DMS 273 (cell line): ENCODE data around the gene LARP1.
"Not testable (repeated sequence)": the region's sequence is repeated elsewhere in the genome, so short reads cannot be mapped to it uniquely, and the experiment has no call there.

Source experiments
- DNase-seq: peaks from one replicate; lab custom pipeline; 2025; ENCODE audit not compliant: unreplicated experiment; lab: John Stamatoyannopoulos, UW

Gene LARP1

DNA sequence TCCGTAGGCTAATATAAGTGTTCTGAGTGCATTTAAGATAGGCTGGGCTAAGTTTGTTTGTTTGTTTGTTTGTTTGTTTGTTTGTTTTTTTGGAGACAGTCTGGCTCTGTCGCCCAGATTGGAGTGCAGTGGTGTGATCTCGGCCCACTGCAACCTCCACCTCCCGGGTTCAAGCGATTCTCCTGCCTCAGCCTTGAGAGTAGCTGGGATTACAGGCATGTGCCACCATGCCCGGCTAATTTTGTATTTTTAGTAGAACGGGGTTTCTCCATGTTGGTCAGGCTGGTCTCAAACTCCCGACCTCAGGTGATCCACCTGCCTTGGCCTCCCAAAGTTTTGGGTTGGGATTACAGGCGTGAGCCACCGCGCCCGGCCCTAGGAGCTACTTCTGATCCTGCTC lies 4.7 kb downstream of the LARP1 start:
- DNase-seq = not testable (repeated sequence)

DNA sequence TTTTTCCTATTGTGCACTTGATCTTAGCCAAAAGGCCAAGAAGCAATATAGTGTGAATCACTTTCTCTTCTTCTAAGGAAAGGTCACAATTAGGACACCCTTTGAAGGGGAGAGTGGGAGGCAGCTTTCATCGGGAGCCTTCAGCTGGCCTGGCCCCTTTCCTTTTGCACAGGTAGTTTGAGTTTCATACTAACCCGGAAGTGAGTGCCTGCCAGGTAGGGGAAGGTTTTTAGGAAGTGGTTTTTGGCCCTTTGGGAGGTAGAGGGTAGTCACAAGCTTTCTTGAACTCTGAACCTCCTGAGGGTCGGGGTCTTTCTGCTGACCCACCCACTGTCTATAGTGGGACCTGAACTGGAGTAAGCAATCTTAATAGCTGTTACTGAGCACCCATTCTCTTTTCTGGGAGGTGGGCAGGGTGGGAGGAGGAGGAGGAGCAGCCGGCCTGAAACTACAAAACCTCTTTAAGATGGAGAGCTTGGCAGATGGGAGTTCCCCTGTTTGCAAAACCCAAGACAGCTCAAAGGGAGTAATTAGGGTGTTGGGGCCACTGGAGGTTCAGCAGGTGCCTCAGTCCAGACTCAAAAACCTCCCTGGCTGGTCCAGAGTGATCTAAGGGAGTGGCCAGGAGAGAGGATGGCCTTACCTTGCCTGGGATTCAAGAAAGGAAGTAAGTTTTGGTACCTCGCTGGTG lies 6.0 kb downstream of the LARP1 start:
- DNase-seq = no peak

DNA sequence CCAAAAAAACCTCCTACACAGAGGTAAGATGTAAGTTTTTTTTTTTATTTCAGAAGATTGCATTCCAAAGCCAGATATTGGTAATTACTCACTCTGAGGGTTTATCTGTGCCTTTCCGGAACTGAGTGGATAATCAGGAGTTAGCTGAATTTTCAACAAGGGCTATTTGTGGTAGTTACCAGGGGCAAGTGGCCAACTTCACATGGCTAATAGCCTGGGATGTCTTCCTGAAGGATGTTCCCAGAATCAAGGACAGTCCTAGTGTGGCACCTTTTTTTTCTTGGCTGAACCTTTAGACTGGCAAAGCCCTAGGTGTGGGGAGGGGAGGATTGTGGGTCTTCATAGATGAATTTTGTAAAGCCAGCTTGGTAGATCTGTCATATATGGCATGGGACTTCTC lies 7.1 kb downstream of the LARP1 start:
- no peak for DNase-seq

DNA sequence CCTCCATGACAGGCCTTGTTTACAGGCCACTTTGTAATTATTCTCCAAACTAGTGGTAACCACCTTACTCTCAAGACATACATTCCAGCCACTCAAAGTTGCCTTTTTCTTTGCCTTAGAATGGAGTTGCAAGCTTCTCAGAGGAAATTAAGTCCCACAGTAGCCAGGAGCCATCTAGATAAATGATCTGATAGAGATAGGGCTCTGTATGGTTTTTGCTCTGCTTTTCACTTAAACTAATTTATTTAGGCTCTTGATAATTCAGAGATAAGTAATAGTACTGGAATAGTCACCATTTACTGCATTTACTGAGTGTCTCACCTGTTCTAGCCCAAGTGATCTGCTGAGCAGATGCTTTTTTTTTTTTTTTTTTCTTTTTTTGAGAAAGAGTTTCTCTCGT lies 7.5 kb downstream of the LARP1 start:
- DNase-seq = no peak

DNA sequence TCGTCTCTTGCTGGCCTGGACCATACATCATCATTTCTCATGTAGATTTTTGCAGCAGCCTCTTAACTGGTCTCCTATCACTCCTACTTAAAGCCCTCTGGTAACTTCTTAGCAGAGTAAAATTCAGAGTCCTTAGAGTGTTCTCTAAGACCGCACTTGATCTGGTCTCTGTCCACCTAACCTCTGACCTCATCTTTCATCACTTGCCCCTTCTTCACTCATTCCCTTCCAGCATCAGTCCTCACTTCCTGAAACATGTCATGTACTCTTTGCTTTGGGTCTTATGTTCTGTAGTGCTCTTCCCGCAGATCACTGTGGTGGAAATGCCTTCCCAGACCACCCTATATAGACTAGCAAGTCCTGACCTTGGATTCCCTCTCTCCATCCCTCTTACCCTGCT lies 9.8 kb downstream of the LARP1 start:
- DNase-seq = no peak

DNA sequence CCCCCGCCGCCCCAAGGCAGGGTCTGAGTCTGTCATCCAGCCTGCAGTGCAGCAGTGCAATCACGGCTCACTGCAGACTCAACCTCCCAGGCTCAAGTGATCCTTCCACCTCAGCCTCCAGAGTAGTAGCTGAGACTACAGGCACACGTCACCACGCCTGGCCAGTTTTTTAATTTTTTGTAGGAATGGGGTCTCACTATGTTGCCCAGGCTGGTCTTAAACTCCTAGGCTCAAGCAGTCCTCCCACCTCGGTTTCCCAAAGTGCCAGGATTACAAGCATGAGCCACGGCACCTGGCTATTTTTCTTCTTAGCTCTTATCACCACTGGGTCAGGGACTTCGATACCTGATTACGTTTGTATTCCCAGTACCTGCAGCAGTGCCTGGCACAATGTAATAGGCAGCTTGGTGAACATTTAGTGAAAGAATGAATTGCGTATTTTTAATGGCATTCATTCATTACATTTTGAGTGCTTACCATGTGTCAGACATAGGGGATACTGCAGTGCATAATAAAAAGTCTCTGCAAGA lies 10.3 kb downstream of the LARP1 start:
- DNase-seq = no peak

DNA sequence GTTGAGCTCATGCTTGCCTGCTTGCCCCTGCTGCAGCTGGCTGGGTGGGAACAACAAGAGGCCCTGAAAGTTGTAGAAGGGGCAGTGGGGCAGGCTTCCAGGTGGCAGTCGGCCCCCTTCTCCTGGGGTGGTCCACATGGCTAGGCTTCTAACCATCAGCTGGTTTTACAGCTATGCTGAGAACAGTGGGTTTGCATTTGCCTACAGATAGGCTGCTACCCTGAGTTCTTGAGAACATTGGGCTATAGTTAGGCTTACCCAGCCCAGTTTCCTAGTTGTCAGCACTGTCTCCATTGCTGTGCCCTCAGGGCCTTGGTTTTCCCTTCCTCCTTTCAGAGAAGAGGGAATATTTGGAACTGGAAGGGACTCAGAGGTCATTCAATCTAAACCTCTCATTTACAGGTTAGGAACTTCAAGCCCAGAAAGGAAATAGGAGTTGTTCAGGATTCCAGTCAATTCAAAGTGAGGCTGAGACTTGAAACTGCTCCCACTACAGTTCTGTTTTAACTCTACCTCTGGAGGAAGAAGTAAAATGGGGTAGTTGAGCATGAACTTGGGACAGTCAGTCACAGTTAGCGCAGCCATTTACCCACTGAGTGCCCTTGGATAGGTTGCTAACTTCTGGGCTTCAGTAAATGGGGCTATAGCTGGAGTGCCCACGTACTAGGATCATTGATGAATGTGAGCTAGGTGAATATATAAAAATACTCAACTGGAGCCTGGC lies 11.5 kb downstream of the LARP1 start:
- no peak for DNase-seq

DNA sequence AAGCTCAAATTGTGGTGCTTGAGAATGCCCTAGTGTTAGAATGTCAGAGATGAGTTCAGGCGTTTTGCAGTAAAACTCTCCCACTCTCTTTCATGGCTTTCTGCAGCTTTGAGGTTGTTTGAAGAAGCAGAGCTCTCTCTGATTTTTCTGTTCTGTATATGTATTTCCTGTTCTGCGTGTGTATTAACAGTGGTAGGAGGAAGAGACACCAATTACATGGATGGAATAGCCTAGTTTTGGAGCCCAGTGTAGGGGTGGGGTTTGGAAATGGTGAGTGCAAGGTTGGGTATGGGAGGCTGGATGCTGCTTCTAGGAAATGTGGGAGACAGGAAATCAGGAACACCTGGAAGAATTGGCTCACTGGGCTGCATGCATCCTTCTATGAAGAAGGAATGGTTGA lies 12.4 kb downstream of the LARP1 start:
- no peak for DNase-seq

DNA sequence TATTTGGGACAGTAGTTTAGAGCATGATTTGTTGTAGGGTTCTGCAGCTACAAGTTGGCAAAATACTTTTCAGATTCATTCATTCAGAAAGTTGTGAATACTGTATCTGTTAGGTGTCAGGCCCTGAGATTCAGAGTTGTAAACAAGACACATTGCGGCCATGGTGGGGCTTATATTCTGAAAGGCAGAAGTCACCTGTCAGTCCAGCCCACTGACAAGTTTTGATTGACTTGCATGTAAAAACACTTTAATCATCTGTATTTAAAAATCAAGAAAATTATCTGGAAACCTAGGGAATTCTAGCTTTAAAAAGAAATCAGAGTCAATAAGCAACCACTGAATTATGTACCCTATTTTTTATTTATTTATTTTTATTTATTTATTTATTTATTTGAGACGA lies 13.0 kb downstream of the LARP1 start:
- no peak for DNase-seq

DNA sequence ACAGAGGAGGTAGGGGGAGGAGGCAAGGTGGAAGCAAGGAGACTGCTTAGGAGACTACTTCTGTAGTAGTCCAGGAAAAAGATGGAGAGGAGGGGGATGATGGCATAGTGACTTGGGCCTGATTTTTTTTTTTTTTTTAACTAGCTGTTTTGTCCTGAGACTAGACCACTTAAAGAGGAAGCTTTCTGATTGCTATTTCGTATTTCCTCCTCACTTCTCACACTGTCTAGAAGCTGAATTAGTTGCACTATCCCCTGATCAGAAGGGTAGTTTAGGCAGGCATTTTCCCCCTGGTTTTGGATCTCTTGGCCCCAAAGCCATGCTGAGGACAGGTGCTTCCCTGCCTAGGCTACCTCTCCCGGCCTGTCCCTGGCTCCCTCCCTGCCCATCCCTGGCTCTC lies 14.9 kb downstream of the LARP1 start:
- no peak for DNase-seq

DNA sequence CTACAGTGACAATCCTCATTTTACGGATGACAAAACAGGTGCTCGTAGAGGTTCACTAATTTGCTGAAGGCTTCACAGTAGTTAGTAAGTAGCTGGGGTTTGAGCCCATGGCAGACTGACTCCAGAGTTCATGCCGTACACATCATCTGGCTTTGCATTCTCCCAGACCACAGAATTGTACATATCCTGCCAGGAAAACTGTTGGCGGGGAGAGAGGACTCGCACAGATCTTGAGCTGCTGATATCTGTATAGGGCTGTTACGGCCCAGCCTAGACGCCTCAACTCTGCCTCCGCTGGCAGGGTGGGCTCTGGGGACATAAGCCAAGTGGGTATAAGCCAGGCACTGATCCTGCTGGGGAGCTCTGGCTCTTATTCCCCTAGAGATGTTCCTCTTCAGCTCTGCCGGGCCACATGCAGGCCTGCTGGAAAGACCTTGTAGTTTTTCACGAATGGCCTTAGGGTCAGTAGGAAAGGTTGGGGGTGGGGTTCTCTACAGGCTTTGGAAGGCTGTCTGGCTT lies 16.3 kb downstream of the LARP1 start:
- peak; percentile 69 for DNase-seq

DNA sequence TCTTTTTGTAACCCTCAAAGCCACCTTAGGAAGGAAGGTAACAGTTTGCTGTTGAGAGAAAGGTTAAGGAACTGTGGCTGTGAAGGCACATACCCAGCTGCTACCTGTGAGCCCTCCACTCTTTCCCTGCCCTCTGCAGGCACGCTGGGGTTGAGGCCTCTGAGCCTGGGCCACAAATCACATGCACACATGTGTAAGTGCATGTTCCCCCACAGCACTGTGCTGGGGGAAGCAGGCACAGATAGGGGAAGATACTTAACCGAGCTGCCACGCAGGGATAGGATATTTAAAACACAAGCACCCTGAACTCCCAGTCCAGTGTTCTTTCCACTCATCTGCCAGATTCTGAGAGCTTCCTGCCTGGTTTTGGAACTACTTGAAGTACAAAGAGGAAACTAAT lies 18.1 kb downstream of the LARP1 start:
- DNase-seq = no peak

DNA sequence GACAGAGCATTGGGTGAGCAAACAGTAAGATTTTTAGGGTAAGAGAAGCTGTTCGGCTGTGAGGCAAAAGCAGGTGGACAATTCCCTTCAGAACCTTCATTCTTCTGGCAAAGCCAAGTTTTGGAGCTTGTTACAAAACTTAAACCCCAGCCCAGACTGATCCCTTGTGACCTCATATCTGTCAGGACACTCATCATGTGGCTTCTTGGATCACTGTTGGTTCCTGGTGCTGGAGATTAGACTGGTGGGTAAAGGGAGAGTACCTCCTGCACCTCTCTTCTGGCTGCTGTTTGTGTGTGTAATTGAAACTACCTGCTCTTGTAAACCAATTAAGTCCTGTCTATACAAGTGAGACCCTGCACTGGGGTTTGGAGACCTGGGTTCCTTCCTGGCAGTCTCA lies 21.0 kb downstream of the LARP1 start:
- DNase-seq = no peak

DNA sequence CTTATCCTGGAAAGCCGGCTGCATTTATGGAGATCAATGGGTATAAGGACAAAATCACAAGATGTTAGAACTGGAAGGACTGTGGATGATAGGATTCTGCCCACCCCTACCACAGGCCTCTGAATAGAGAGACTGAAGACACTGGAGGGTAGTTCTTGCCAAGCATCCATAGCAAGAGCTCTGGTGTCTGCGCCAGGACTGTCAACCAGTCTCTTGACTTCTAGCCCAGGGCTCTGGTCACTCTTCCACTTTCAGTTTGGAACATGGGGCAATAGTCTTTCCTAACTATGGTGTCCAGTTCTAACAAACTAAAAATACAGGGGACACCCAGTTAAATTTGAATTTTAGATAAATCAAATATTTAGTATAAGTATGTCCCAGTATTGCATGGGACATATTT lies 23.4 kb downstream of the LARP1 start:
- DNase-seq = peak; percentile 15

DNA sequence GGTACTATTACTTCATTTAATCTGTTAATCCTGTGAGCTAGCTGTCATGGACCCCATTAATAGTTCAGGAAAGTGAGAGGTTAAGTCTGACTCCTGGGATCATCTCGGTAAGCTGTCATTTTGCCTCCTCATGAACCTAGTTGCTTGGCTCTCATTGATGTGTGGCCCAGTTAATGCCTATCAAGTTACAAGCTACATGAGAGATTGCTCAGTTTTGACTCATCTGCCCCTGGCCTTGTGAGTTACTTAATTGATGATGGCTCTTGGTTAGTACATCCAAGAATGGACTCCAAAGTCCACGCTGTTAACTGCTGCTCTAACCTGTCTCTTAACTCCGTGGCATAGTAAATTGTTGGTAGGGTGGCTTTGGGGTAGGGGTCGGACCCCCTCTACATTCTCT lies 23.9 kb downstream of the LARP1 start:
- DNase-seq = peak; percentile 37

DNA sequence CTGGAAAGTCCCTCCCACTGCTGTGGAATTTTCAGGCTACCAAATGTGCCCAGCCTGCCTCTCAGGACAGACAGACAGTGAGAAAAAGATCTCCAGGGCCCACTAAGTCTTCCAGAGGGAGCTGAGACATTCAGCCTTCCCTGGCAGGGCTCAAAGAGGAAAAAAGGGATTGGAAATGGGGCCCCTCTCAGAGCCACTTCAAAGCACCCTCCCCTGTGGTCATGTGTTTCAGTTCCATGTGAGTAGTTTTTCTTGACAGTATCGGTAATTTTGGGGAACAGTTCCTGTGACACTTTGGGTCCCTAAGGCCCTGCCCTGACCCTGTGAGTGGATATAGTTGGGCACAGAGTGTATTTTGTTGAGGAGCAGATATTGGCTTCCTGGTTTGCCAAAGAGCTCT lies 25.0 kb downstream of the LARP1 start:
- DNase-seq = no peak

DNA sequence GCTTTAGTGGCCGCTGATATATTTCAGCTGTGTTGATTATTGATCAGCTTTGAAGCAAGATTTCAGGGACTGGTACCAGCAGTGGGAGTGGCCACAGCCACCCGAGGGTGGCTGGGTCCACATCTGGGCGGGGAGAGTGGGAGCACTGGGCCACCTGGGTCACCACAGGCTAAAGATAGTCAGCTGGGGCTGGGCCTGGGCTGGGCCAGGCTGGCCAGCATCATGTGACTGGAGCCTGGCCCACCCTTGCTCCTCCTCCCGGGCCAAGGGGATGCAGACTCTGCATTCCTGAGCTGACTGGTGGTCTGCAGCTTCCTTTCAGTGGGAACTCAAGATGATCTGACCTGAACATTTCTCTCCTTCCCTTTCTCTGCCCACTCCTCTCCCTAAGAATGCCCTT lies 27.1 kb downstream of the LARP1 start:
- DNase-seq = no peak

DNA sequence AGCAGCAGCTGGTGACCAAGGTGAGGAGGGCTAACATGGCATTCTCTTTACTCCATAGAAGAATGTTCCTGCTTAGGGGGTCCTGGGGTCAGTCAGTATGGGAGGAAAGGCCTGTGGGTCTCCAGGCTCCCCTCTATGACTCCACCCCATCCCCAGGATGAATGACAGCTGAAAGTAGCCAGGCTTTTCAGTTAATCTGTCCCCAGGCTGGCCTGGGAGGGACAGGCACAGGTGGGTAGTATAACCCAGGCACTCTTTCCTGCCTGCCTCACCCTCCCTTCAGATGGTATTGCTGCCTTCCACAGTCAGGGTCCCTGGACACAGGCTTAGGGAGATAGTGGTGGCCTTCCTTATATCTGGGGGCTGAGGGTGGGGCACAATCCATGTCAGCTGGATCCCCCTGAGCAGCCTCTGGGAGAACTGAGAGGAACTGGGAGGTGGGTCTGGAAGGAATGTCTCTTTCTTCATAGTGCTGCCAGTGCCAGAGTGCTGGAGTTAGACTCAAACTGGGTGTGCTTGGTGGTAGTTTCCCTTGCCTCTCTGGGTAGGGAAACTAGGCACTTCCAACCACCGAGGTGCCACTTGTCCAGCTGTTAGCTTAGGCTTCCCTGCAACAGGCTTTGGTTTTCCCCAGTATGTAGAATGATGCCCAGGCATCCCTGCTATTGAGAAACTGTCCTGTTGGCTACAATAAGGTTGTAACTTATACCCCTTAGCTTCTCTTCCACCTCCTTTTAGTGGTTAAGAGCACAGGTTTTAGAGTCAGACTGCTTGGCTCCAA lies 27.8 kb downstream of the LARP1 start:
- DNase-seq = peak; percentile 24

DNA sequence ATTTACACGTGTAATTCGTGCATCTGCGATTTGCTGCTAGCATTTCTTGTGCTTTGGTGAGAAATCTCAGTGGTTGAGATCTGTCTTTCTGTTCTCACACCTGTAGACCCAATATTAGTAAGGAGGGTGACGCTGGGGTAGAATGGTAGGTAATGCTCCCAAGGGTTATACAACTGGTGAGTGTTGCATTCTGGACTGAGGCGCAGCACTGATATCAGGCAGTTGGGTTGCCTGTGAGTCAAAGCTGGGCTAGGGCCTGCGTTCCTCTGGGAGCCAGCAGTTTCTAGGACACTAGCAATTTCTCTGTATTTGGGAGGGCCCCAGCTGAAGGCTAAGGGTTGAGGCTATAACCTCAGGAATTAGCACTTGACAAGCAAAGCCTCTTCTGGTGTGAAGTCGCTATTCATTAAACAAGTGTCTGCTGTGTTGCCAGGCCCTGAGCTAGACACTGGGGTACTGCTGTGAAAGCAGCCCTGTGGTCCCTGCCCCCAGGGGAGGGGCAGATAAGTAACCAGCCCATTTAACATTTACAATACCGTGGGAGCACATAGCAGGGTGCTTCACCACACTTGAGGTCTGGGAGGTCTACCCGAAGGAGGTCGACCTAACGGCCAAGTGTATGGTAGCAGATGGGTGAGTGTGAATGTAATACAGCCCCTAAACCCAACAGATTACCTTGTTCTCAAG lies 28.7 kb downstream of the LARP1 start:
- peak; percentile 27 for DNase-seq

DNA sequence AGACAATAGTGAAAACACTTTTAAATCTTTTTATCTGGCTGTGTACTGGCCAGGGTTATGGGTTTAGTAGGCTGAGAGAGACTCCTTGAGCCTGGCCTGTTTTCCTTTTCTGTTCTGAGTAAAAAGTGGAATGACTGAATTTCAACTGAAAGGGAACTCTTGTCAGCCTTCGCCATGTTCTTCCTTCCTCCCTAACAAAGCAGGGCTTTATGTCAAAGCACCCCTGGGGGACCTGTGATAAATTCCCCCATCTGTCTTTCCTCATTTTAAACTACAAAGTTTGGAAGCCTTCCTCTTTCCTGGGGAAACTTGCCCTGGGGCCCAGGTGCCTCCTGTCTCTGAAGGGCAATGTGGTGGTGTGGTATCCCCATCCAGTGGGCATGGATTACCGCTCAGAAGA lies 29.7 kb downstream of the LARP1 start:
- DNase-seq = no peak

DNA sequence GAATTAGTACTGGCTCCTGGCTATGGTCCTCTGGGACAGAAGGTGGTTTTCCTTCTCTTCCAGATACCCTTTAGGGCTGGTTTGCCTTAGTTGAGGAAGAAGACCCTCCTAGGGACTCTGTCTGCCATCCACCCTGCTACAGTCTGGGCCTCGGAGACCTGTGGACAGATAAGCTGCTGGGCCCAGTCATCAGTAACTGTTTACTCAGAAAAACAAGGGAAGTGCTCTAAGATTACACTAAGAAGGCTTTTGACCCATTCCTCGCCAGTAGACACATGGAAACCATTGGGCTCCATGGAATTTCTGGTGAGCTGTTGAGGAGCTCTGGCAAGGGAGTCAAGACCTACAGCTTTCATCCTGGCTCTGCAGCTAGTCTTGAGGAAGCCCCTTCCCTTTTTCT lies 31.2 kb downstream of the LARP1 start:
- DNase-seq = no peak
